GM19240 (cell line): ENCODE results near the gene NEIL1.
"Not testable (repeated sequence)": the region's sequence is repeated elsewhere in the genome, so short reads cannot be mapped to it uniquely, and the experiment has no call there.

Experiments
- DNase-seq: peaks from one replicate; pipeline ENCODE4 v3.0.0; 2011; ENCODE audit warnings: low spot score; ENCODE audit not compliant: insufficient read length

NEIL1 gene

DNA sequence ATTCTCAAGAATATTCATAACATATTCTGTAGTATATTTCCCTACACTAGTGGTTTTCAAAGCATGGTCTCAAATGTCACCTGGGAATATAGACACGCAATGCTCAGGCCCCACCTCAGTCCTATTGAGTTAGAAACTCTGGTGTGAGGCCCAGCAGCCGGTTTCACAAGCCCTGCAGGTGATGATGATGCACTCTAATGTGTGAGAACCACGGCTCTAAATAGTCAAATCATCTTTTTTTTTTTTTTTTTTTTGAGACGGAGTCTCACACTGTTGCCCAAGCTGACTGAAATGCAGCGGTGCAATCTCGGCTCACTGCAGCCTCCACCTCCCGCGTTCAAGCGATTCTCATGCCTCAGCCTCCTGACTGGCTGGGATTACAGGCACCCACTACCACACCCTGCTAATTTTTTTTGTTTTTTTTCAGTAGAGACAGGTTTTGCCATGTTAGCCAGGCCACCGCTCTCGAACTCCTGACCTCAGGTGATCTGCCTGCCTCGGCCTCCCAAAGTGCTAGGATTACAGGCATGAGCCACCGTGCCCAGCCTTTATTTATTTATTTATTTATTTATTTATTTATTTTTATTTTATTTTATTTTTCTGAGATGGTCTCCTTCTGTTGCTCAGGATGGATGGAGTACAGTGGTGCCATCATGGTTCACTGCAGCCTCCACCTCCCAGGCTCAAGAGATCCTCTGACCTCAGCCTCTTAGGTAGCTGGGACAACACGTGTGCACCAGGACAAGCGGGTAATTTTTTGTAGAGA is 13.0 kb upstream of the NEIL1 start:
- not testable (repeated sequence) for DNase-seq

DNA sequence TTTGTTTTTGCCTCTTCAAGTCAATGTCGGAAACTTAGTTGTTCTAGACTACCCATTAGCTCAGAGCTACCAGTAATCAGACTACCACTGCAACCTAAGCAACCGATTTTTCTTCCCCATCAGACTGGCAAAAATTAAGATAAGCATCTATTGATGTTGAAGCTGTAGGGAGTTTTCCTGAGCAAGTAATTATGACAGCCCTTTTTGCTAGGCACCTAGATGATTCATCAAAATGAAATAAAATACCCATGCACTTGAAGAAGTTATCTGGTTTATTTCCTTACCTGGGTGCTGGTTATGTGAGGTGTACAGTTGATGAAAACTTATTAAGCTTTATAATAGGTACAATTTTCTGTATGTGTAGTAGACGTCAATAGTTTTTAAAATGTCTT is 11.5 kb upstream of the NEIL1 start:
- no peak for DNase-seq

DNA sequence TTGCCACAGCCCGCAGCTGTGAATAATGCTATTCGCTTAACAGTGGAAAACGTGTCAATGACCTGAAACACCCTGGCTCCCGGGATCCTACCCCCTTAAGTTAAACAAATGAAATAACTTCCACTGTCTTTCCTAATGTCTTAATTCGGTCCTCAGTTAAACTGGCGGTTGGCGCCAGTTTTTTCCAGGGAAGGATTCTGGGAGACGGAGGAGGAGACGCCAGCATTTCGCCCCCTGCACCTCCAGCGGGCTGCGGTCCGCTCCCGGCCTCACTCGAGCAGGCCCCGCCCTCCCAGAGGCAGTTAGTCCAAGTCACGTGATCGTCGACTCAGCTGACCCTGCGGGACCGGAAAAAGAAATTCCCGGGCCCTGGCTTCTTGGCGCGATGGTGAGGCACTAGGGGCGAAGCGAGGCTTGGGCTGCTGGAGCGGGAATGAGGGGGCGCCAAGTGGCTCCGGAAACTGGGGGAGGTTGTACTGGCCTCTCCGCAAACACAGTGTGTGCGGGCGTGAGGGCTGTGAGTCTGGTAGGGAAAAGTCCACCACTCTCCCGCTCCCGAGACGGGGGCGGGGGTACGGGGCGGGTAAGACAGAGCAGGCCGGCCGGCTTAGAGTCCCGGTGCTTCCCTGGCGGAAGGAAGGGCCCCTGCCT is 11.0 kb upstream of the NEIL1 start, which contains the start of gene COMMD4:
TSS of gene COMMD4 (plus strand) at position 359 of the 651 bp plus-strand sequence. CDS start at position 386, 27 bp downstream.
- peak; percentile 62 for DNase-seq

GRCh38 chr15:75338661-75339240 is 8.1 kb upstream of the NEIL1 start:
- DNase-seq = no peak

DNA sequence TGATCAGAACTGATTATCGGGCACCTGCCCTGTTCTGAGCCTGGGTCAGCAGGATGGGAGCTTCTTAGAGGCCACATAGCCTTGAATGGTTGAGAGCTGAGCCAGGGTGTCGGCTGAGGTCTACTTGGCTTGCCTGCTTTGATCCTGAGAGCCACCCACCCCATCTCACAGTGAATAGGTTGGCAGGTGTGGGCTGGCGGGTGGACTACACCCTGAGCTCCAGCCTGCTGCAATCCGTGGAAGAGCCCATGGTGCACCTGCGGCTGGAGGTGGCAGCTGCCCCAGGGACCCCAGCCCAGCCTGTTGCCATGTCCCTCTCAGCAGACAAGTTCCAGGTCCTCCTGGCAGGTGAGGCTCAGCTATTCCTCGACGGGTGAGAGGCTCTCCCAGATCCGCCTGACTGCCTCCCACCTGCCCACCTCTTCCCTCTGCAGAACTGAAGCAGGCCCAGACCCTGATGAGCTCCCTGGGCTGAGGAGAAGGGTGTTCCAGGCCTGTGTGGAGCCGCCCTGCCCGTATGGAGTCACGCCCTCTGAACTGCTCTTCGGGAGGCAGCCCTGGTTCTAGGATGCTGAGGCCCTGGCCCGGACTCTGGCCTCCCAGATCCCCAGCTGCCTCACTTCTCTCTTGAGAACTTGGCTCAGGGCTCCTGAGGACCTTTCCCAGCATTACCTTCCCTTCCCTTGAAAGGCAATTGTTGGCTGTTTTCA is 7.2 kb upstream of the NEIL1 start:
- DNase-seq = no peak

- no peak for DNase-seq
These were observed 4.6 kb upstream of the NEIL1 start for GRCh38 chr15:75342221-75342620.

DNA sequence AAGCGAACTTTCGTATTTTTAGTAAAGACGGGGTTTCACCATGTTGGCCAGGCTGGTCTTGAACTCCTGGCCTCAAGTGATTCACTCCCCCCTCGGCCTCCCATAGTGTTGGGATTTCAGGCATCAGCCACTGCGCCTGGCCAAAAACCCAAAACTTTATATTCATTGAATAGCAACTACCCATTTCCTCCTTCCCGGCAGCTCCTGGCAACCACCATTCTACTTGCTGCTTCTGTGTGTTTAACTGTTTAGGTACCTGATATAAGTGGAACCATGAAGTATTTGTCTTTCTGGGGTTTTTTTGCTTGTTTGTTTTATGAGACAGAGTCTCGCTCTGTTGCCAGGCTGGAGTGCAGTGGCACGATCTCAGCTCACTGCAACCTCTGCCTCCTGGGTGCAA is 2.9 kb upstream of the NEIL1 start:
- not testable (repeated sequence) for DNase-seq

GRCh38 chr15:75347222-75348033 is 589 bp downstream of the NEIL1 start:
- no peak for DNase-seq

DNA sequence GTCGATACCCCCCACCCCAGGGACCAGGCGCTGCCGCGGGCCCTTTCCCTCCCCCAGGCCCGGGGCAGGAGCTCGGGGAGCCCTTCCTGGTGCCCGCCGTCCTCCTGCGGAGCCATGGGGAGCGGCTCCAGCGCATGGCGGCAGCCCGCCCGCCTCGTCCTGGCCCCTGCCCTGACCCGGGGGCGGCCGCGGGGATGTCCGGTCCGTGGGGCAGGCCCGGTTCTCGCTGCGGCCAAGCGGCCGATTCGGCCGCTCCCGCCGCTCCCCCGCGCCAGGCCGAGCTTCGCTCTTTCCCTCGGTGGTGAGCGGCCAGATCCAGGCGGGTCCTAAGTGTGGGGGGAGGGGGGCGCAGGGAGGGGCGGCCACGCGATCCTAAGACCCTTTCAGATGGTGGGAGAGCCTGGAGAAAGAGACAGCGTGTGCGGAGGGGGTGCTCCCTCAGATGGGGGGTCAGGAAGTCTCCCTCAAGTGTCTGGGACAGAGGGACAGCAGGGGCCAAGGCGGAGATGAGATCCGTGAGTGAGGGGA is 1.3 kb downstream of the NEIL1 start:
- DNase-seq = no peak

GRCh38 chr15:75348562-75349350 is 1.9 kb downstream of the NEIL1 start:
- no peak for DNase-seq

DNA sequence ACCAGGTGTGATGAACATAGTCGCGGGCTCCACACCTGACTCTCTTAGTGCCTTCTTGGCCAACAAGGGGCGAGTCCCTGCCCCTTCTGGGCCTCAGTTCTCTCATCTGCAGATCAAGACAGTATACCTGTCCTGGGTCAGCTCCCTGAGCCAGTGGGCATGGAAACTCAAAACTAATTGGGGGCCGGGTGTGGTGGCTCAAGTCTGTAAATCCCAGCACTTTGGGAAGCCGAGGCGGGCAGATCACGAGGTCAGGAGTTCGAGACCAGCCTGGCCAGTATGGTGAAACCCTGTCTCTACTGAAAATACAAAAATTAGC is 2.5 kb downstream of the NEIL1 start:
- DNase-seq = not testable (repeated sequence)

DNA sequence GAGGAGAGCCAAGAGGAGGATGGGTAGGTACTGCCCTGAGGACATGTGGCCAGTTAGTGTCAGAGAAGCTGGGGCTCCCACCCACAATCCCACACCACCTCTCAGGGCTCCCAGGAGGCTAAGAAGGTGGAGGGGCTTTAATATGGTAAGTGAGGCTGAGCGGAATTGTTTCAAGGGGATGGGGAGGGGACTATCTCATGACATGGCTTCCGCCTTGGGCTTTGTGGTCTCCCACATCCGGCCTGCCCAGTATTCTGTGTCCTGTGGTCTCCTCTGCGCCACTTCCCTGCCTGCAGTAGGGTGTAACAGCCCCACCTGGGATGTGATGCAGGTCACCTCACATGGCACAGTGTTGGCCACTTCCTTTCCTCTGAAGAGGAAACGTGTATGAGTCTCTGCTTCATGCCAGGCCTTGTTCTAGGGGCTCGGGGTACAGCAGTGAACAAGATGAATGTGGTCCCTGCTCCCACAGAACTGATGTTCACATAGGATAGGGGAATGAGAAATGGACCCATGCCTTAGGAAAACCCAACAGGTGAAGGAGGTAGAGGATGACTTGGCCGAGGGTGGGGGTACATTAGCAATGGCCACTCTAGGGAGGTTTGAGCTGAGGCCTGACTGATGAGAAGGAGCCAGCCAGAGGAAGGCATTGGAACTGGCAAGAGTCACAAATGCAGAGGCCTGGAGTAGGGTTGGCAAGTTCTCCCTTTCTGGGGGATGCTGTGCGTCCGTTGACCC is 3.2 kb downstream of the NEIL1 start:
- DNase-seq = peak; percentile 61

DNA sequence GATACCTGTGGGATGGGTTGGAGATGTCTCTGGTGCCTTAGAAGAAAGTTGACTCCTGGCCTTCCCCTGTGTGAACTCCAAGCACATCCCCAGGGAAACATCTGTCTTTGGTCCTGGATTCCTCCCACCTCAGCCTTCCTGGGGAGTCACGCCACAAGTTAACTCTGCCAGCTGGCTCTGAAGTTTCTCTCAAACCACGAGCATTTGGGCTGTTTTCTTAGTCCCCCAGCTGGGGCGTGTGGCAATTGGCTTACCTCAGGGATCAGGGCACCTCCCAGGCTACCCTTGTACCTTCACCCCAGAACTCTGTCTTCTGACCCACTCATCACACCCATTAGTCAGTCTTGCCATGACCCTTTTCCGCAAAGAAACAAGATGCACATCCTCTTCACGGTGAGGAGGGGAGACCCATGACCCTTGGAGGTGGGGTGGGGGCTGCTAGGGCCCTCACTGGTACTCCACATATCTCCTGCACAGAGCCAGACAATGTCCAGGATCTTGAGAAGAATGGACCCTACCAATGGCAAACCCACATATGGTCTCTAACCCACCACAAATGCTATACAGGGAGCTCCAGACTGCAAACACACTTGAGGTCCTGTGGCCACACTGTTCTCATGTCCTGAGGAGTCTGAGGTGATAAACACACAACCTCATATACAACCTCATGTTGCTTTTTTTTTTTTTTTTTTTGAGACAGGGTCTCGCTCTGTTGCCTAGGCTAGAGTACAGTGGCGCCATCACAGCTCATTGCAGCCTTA is 3.9 kb downstream of the NEIL1 start:
- DNase-seq = no peak

DNA sequence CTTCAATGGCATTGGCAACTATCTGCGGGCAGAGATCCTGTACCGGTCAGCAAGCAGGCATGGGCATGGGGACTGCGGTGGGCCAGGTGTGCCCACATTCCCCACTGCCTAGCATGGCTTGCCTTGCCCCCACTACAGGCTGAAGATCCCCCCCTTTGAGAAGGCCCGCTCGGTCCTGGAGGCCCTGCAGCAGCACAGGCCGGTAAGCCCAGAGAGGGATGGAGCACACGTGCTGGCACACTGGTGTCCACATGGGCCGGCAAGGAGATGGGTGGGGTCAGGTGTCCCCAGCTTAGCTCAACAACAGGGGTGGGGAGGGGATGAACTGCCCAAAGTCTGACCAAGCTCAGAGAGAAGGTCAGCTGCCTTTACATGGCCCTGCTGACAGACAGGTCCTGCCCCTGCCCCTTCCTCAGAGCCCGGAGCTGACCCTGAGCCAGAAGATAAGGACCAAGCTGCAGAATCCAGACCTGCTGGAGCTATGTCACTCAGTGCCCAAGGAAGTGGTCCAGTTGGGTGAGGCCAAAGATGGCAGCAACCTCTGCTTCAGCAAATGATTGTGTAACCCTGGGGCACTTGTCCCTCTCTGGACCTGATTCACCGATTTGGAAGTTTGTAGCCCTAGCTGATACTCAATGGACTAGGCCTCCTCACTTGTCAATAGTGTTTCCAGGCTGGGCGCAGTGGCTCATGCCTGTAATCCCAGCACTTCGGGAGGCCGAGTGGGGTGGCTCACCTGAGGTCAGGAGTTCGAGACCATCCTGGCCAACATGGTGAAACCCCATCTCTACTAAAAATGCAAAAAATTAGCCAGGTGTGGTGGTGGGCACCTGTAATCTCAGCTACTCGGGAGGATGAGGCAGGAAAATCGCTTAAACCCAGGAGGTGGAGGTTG is 5.6 kb downstream of the NEIL1 start:
- no peak for DNase-seq

- DNase-seq = no peak
These were observed 6.8 kb downstream of the NEIL1 start for GRCh38 chr15:75353604-75354003.

DNA sequence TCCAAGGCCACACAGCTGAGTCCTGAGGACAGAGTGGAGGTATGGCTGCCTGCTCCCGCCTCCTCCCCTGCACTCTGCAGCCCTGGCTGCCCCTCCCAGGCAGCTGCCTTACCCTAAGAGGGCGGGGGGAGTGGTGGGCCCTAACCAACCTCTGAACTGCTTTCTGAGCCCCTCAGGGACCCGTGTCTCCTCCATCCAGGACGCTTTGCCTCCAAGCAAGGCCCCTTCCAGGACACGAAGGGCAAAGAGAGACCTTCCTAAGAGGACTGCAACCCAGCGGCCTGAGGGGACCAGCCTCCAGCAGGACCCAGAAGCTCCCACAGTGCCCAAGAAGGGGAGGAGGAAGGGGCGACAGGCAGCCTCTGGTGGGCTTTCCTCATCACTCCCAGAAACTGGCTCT is 7.6 kb downstream of the NEIL1 start:
- no peak for DNase-seq

DNA sequence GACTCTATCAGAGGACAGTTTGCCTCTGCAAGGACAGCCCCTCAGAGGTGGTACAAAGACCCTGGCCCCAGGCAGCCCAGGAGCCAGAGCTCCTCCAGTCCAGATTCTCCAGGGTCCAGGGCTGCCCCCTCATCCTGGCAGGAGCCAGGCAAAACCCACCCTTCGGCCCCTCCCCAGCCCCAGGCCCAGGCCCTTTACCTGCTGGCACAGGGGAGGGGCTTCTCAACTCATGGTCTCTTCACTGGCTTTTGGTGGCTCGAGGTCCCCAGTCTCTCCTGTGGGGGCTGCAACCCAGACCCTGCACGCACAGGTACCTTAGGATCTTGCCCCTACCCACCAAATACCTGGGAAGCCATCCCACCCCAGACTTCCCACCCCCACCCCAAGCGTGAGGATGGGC is 8.5 kb downstream of the NEIL1 start:
- DNase-seq = no peak

DNA sequence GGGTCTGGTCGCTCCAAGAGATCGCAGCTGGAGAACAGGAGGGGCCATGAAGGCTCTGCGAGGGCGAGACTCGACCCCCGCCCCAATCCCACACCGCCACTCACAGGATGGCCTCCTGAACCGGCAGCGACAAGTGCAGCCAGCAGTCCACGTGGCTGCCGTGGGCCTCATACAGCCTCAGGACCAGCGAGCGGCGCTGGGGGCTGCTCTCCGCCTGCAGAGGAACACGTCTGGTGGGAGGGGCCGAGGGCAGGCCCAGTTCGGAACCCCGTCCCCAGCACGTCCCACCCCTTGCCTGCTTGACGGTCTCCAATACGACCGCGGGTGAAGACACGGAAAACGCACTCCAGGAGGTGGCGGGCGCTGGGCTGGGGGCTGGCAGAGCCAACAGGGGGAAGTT is 9.2 kb downstream of the NEIL1 start:
- no peak for DNase-seq
